Stimulated activated effector memory CD8-positive, alpha-beta T cell treated with anti-CD3 and anti-CD28 coated beads, Interleukin-12 subunit alpha, Interleukin-12 subunit beta, amount 100 ng/mL, for 72 hours (primary cell): ENCODE measurements around the gene APCDD1L.

Experiments used
- ATAC-seq: fragments of 150-1000 bp; cut with Tn5 transposase; 2 replicates; pipeline ENCODE4 v1.10.0; 2021
- DNase-seq, 2 donors: peaks; one replicate each; pipeline ENCODE4 v3.0.0; 2021 to 2022; ENCODE audit warnings: low spot score in 2 of 2
- H3K27ac Mint-ChIP-seq: one replicate; pipeline ENCODE4 v1.8.0; 2022; ENCODE audit warnings: mild to moderate bottlenecking, mixed read lengths
- H3K36me3 Mint-ChIP-seq: one replicate; pipeline ENCODE4 v1.8.0; 2022; ENCODE audit warnings: mild to moderate bottlenecking, mixed read lengths
- H3K4me1 Mint-ChIP-seq: one replicate; pipeline ENCODE4 v1.8.0; 2022; ENCODE audit warnings: mixed read lengths
- H3K4me3 Mint-ChIP-seq: one replicate; pipeline ENCODE4 v1.8.0; 2022; ENCODE audit warnings: mild to moderate bottlenecking, mixed read lengths
- H3K9me3 Mint-ChIP-seq: one replicate; pipeline ENCODE4 v1.8.0; 2022; ENCODE audit warnings: mixed read lengths

APCDD1L gene

GRCh38 chr20:58526411-58526810 lies 11.2 kb upstream of the APCDD1L start:
- no peak overlapping the region for H3K27ac Mint-ChIP-seq
- no peak for DNase-seq
- no peaks in the 10 kb centered on the region for H3K4me1 Mint-ChIP-seq
- no peaks in the 10 kb centered on the region for H3K36me3 Mint-ChIP-seq
- H3K4me3 Mint-ChIP-seq, result no peak overlapping the region
- H3K9me3 Mint-ChIP-seq, result peaks cover 19% of the 10 kb centered on the region
- no peak for ATAC-seq

GRCh38 chr20:58524814-58525213 lies 9.6 kb upstream of the APCDD1L start:
- ATAC-seq, result no peak

GRCh38 chr20:58523971-58524315 lies 8.7 kb upstream of the APCDD1L start:
- ATAC-seq (no peak), DNase-seq (no peak)
- Mint-ChIP-seq H3K36me3 (no peaks in the 10 kb centered on the region), H3K4me3 (no peak overlapping the region), H3K4me1 (no peaks in the 10 kb centered on the region), H3K9me3 (peaks cover 7% of the 10 kb centered on the region), H3K27ac (no peak overlapping the region)

More at GRCh38 chr20:58524814-58525213, 9.6 kb upstream of the APCDD1L start:
- peaks cover 9% of the 10 kb centered on the region for H3K9me3 Mint-ChIP-seq
- no peaks in the 10 kb centered on the region for H3K4me1 Mint-ChIP-seq
- H3K27ac Mint-ChIP-seq, result no peak overlapping the region
- H3K4me3 Mint-ChIP-seq, result no peak overlapping the region
- no peak for DNase-seq
- no peaks in the 10 kb centered on the region for H3K36me3 Mint-ChIP-seq

DNA sequence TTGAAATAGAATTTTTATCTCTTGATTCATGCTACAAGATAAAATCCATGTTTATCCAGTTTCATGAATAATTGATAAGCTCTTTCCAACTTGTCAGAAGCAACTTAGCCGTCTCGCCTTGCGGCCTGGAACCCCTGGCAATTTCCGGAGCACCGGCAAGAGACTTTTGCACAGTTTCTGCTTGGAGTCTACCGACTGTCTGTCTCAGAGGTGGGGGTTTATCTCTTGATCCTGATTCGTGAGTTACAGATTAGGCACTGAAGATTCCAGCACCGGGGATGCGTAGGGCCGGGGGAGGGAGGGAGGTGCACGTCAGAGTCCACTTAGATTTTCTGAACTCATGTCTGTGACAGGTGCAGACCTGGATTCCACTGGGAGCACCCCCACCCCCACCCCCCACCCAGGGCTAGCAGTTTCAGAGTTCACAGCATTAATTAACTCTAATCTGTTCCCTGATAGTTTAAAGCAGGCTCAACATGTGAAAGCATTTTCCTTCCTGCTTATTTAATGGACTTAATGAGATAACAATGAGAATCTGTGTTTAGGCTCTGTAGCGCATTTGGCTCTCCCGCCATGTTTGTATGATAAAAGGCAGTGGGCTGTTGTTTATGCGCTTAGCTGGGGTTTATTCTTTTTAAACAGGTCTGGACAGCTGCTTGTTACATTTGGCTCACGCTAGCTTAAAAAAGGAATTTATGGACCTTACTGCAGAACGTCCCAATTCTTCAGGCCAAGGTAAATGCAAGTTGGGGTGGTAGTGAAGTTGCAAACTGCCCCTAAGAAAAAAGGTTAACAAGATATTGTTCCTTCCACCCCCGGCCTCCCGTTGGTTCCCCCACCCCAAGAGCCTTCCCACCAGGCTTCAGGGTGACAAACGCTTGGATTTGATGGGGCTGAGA lies 8.1 kb upstream of the APCDD1L start:
- DNase-seq (no peak), ATAC-seq (no peak)
- Mint-ChIP-seq H3K9me3 (peaks cover 7% of the 10 kb centered on the region), H3K36me3 (no peaks in the 10 kb centered on the region), H3K4me3 (no peak overlapping the region), H3K4me1 (no peaks in the 10 kb centered on the region), H3K27ac (no peak overlapping the region)

DNA sequence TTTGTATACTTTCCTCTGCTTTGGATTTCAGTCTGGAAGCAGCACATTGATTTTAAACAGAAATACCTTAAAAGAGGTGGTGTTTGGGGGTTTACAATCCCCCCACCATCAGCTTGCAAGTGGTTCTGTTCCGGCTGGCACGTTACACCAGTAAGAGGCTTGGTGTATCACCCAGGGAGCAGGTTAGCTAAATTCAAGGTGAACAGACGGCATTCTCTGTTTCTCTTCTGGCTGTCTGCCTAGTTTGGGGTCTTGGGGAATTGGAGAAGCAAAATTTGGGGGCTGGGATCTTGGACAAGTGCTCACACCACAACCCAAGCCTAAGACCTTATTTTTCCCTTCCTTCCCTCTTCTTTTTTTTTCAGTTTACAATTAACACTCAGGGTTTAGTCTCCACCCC lies 7.5 kb upstream of the APCDD1L start:
- no peak overlapping the region for H3K4me3 Mint-ChIP-seq
- H3K9me3 Mint-ChIP-seq, result peaks cover 7% of the 10 kb centered on the region
- no peaks in the 10 kb centered on the region for H3K4me1 Mint-ChIP-seq
- ATAC-seq (no peak), DNase-seq (no peak)
- H3K36me3 Mint-ChIP-seq, result no peaks in the 10 kb centered on the region
- H3K27ac Mint-ChIP-seq, result no peak overlapping the region

GRCh38 chr20:58521763-58522162 lies 6.6 kb upstream of the APCDD1L start:
- ATAC-seq (no peak), DNase-seq (no peak)
- H3K9me3 Mint-ChIP-seq, result peaks cover 4% of the 10 kb centered on the region
- no peak overlapping the region for H3K27ac Mint-ChIP-seq
- no peak overlapping the region for H3K4me3 Mint-ChIP-seq
- H3K4me1 Mint-ChIP-seq, result no peaks in the 10 kb centered on the region
- H3K36me3 Mint-ChIP-seq, result no peaks in the 10 kb centered on the region

DNA sequence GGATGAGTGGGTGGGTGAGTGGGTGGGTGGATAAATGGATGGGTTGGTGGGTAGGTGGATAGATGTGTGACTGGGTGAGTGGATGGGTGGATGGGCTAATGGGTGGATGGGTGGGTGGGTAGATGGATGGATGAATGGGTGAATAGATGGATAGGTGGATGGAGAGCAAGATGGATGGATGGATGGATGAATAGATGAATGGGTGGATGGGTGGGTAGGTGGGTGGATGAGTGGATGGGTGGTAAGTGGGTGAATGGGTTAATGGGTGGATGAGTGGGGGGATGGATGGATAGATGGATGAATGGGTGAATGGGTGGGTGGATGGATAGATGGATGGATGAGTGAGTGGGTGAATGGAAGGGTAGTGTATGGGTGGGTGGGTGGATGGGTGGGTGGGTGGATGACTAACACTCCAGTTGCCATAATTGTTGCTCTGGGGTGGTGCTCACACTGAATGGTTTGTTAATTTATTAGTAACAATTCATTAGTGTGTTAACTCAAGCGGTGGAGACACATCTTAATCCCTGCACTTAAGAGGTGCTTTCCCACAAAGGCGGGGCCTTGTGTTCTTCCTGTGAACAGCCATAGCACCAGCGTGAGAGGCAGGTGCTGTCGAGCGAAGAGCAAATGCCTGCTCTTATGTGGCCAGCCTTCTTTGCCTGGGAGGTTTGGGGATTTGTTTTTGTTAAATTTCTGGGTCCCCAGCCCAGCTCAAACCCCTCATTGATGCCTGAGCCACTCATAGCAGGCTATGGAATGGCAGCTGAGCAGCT lies 4.9 kb upstream of the APCDD1L start:
- Mint-ChIP-seq H3K4me1 (no peaks in the 10 kb centered on the region), H3K27ac (no peak overlapping the region), H3K36me3 (no peaks in the 10 kb centered on the region), H3K9me3 (no peaks in the 10 kb centered on the region), H3K4me3 (no peak overlapping the region)
- ATAC-seq (no peak), DNase-seq (no peak)

DNA sequence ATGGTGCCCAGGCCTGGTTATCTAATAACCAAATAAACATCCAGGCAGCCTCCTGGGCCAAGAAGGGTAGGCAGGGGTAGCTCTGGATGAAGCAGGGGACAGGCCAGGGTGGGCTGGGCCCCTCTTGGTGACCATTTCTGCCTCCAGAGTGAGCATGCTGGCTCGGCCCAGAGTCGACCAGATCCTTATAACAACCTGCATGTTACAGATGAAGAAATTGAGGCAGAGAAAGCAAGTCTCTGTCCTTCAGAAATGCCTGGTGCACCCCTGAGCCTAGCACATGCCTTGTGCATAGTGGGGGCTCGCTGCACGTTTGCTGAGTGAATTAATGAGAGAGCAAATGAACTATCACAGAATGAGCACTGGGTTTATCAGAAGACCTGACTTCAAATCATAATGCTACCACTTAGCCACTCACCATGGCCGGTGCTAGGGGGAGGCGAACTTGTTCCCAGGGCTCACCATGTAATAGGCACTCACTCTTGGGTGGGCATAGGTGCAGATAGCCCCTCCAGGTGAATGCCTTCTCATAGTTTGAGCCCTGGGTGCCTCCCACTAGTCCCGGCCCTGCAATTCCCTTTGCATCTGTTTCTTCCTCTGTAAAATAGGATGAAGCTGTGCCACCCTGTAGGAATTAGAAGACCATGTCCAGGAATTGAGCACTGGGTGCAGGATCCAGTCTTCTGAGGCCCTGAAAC lies 3.8 kb upstream of the APCDD1L start:
- H3K4me1 Mint-ChIP-seq, result no peaks in the 10 kb centered on the region
- ATAC-seq, result no peak
- H3K36me3 Mint-ChIP-seq, result no peaks in the 10 kb centered on the region
- DNase-seq, result no peak
- no peaks in the 10 kb centered on the region for H3K9me3 Mint-ChIP-seq
- H3K27ac Mint-ChIP-seq, result no peak overlapping the region
- no peak overlapping the region for H3K4me3 Mint-ChIP-seq

GRCh38 chr20:58518387-58518786 lies 3.2 kb upstream of the APCDD1L start:
- DNase-seq (no peak), ATAC-seq (no peak)
- no peaks in the 10 kb centered on the region for H3K9me3 Mint-ChIP-seq
- H3K4me3 Mint-ChIP-seq, result no peak overlapping the region
- no peaks in the 10 kb centered on the region for H3K36me3 Mint-ChIP-seq
- no peak overlapping the region for H3K27ac Mint-ChIP-seq
- no peaks in the 10 kb centered on the region for H3K4me1 Mint-ChIP-seq

DNA sequence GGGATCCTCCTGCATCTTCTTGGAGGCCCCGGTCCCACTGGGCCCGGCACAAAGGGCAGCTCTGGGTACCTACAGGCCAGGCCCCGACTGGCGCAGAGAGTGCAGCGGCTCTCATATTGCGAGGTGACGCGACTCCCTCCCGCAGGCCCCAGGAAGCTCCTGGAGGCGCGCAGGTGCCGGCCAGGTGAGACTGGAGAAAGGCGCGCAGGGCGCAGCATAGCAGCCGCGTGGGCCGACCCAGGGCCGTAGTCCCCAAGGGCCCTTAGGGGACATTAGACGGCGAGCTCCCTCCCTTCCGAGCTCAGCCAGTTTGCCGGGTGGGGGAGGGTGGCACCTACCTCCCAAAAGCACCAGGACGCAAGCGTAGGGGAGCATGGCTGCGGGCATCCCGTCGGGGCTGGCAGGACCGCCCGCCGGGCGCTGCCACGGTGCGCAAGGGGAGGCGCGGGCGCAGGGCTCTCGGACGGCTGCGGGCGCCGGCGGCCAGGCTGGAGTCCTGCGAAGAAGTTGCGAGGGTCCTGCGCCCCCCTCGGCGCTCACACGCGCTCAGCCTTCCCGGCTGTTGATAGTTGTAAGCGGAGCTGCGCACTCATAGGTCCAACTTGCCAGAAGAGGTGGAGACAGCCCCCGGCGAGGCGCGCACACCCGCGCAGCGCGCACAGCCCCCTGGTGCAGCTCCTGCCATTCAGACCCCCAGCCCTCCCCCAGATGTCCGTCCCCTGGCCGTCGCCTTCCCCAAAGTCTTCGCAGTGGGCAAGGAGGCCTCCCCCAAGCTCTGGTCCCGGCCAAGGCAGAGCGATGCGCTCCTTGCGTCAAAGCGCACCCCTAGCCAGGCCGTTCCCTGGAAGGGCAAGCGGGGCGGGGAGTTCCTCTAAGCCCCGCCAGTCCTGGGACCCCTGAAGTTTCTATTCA lies 622 bp downstream of the APCDD1L start:
- Mint-ChIP-seq H3K27ac (no peak overlapping the region), H3K36me3 (no peaks in the 10 kb centered on the region), H3K4me3 (no peak overlapping the region), H3K4me1 (no peaks in the 10 kb centered on the region), H3K9me3 (no peaks in the 10 kb centered on the region)
- DNase-seq (no peak), ATAC-seq (no peak)

GRCh38 chr20:58513580-58514285 lies 1.5 kb downstream of the APCDD1L start:
- H3K27ac Mint-ChIP-seq, result no peak overlapping the region
- H3K4me1 Mint-ChIP-seq, result no peaks in the 10 kb centered on the region
- H3K9me3 Mint-ChIP-seq, result no peaks in the 10 kb centered on the region
- no peaks in the 10 kb centered on the region for H3K36me3 Mint-ChIP-seq
- DNase-seq (no peak), ATAC-seq (no peak)
- H3K4me3 Mint-ChIP-seq, result no peak overlapping the region

GRCh38 chr20:58512808-58513552 lies 2.2 kb downstream of the APCDD1L start:
- Mint-ChIP-seq H3K36me3 (no peaks in the 10 kb centered on the region), H3K4me1 (no peaks in the 10 kb centered on the region), H3K27ac (no peak overlapping the region), H3K4me3 (no peak overlapping the region), H3K9me3 (no peaks in the 10 kb centered on the region)
- ATAC-seq, result no peak
- DNase-seq, result no peak

GRCh38 chr20:58511861-58512260 lies 3.3 kb downstream of the APCDD1L start:
- Mint-ChIP-seq H3K4me3 (no peak overlapping the region), H3K27ac (no peak overlapping the region), H3K4me1 (no peaks in the 10 kb centered on the region), H3K9me3 (no peaks in the 10 kb centered on the region), H3K36me3 (no peaks in the 10 kb centered on the region)
- DNase-seq, result peak in 1 of 2 donors; percentile 3
- ATAC-seq, result no peak

DNA sequence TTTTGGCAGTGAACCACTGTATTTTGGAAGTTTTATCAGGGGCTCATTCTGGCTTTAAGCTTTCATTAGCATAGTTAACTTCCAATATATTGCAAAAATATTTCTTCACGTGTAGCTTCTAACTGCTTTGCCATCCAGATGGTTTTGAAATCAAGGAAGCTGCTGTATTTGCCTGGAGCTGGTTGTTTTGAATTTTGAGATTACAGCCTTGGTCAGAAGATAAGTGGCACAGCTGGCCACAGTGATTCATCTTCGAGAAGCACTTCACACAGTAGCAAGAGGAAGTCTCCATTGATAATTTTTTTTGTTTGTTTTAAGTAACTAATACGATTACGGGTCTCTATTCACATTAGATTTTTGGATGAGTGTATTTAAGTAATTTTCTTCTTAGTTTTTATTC lies 3.8 kb downstream of the APCDD1L start:
- Mint-ChIP-seq H3K27ac (no peak overlapping the region), H3K9me3 (peaks cover under 1% of the 10 kb centered on the region), H3K4me3 (no peak overlapping the region), H3K4me1 (no peaks in the 10 kb centered on the region), H3K36me3 (no peaks in the 10 kb centered on the region)
- DNase-seq (no peak), ATAC-seq (no peak)
